ENCODE data around the gene SYT17. TPM values are rescaled to one million over a fixed set of nuclear protein-coding genes. Genes with fewer than 3 reads are reported as not detected.

The SYT17 gene
- total RNA-seq, 1 experiment from 2014 or later, result 4.2 TPM

DNA sequence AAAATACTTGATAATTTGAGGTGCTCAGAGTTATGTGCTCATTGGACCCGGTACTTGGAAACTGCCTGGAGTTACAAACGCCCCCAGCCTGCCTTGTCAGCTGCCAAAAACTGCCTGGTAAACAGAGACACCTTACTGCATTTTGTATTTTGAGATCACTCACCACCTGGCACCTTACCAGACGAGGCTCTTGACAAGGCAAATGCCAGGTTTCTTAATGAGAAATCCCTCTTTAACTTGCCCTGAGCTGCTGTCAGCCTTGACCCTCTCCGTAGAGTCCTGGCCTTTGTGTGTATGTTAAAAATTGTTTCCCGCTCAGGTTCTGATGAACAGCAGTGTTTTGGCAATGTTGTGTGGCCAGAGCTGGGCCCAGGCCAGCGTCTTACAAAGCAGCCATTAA, 28.8 kb downstream of the SYT17 start:
- no peaks in the 10 kb centered on the region for H3K4me1 Mint-ChIP-seq (ENCODE audit: low read depth, unreplicated experiment)
- H3K36me3 Mint-ChIP-seq (ENCODE audit: insufficient read depth, unreplicated experiment), result no peaks in the 10 kb centered on the region
- no peaks in the 10 kb centered on the region for H3K9me3 Mint-ChIP-seq (ENCODE audit: unreplicated experiment)
- intact Hi-C loops (cut with micrococcal nuclease; ENCODE audit: unreplicated experiment), result no loop called here
- no peak for TF ChIP-seq CTCF (IDR thresholded peaks at IDR 0.05; ENCODE audit: insufficient read depth in 1 of 2, low read depth in 1 of 2, low read length in 1 of 2, severe bottlenecking in 1 of 2, unreplicated experiment in 1 of 2)
- POLR2A ChIA-PET, result no interaction called here
- no TSS peak for BruUV-seq (replicated peaks)
- CTCF ChIA-PET, result no interaction called here
- Histone ChIP-seq H3K36me3 (ENCODE audit: control insufficient read depth, insufficient read depth, low read length) (no peaks in the 10 kb centered on the region), H3K27me3 (replicated peaks; ENCODE audit: control insufficient read depth, insufficient read depth, low read length) (no peaks in the 10 kb centered on the region), H3K4me3 (ENCODE audit: low read depth, low read length) (no peak overlapping the region), H3K4me1 (no peaks in the 10 kb centered on the region), H3K9me3 (no peaks in the 10 kb centered on the region; the same call in 1 of the 2 replicates)
- DNase-seq, result no peak
- H3K27me3 Mint-ChIP-seq (ENCODE audit: insufficient read depth, unreplicated experiment), result no peaks in the 10 kb centered on the region
- H3K27ac Mint-ChIP-seq (ENCODE audit: unreplicated experiment), result no peak overlapping the region
- no peak overlapping the region for H3K4me3 Mint-ChIP-seq (ENCODE audit: unreplicated experiment)

- ChIA-PET POLR2A (no interaction called here), CTCF (no interaction called here)
- TF ChIP-seq CTCF (IDR thresholded peaks at IDR 0.05; ENCODE audit: insufficient read depth in 1 of 2, low read depth in 1 of 2, low read length in 1 of 2, severe bottlenecking in 1 of 2, unreplicated experiment in 1 of 2), result no peak
- intact Hi-C loops (cut with micrococcal nuclease; ENCODE audit: unreplicated experiment), result no loop called here
- Mint-ChIP-seq H3K9me3 (ENCODE audit: unreplicated experiment) (no peaks in the 10 kb centered on the region), H3K27ac (ENCODE audit: unreplicated experiment) (no peak overlapping the region), H3K4me1 (ENCODE audit: low read depth, unreplicated experiment) (no peaks in the 10 kb centered on the region), H3K4me3 (ENCODE audit: unreplicated experiment) (no peak overlapping the region), H3K27me3 (ENCODE audit: insufficient read depth, unreplicated experiment) (no peaks in the 10 kb centered on the region), H3K36me3 (ENCODE audit: insufficient read depth, unreplicated experiment) (no peaks in the 10 kb centered on the region)
- DNase-seq, result no peak
- Histone ChIP-seq H3K4me3 (ENCODE audit: low read depth, low read length) (no peak overlapping the region), H3K27me3 (replicated peaks; ENCODE audit: control insufficient read depth, insufficient read depth, low read length) (no peaks in the 10 kb centered on the region), H3K36me3 (ENCODE audit: control insufficient read depth, insufficient read depth, low read length) (no peaks in the 10 kb centered on the region), H3K4me1 (no peaks in the 10 kb centered on the region), H3K9me3 (no peaks in the 10 kb centered on the region; the same call in 1 of the 2 replicates)
- BruUV-seq (replicated peaks), result no TSS peak
These were observed 35.4 kb downstream of the SYT17 start for GRCh38 chr16:19203374-19203966.

- Mint-ChIP-seq H3K27me3 (ENCODE audit: insufficient read depth, unreplicated experiment) (no peaks in the 10 kb centered on the region), H3K4me3 (ENCODE audit: unreplicated experiment) (no peak overlapping the region), H3K9me3 (ENCODE audit: unreplicated experiment) (peaks cover 15% of the 10 kb centered on the region), H3K36me3 (ENCODE audit: insufficient read depth, unreplicated experiment) (no peaks in the 10 kb centered on the region), H3K4me1 (ENCODE audit: low read depth, unreplicated experiment) (no peaks in the 10 kb centered on the region), H3K27ac (ENCODE audit: unreplicated experiment) (no peak overlapping the region)
- H3K4me3 ChIP-seq (ENCODE audit: low read depth, low read length), result no peak overlapping the region
- no peaks in the 10 kb centered on the region for H3K27me3 ChIP-seq (replicated peaks; ENCODE audit: control insufficient read depth, insufficient read depth, low read length)
- ChIA-PET CTCF (no interaction called here), POLR2A (no interaction called here)
- no peaks in the 10 kb centered on the region for H3K4me1 ChIP-seq
- no peak for DNase-seq
- no peaks in the 10 kb centered on the region for H3K36me3 ChIP-seq (ENCODE audit: control insufficient read depth, insufficient read depth, low read length)
- no peaks in the 10 kb centered on the region for H3K9me3 ChIP-seq
- no TSS peak for BruUV-seq (replicated peaks)
- no peak for TF ChIP-seq CTCF (IDR thresholded peaks at IDR 0.05; ENCODE audit: insufficient read depth in 1 of 2, low read depth in 1 of 2, low read length in 1 of 2, severe bottlenecking in 1 of 2, unreplicated experiment in 1 of 2)
- intact Hi-C loops (cut with micrococcal nuclease; ENCODE audit: unreplicated experiment), result no loop called here
These were observed 42.4 kb downstream of the SYT17 start for GRCh38 chr16:19210280-19210924.
